Transverse colon (tissue), 4 donors: ENCODE data around the gene HECW1. TPM values are rescaled to one million over a fixed set of nuclear protein-coding genes. Genes with fewer than 3 reads are reported as not detected.

Experiments used
- DNase-seq: peaks from one replicate; pipeline ENCODE4 v3.0.0-alpha.2; 2019
- H3K27ac ChIP-seq, 4 donors: fragments of 200-600 bp; sonication (generic); 2 replicates each; pipeline ENCODE4 v1.5.1; 2016 to 2018; ENCODE audit warnings: inconsistent platforms in 4 of 4
- H3K27me3 ChIP-seq: fragments of 200-600 bp; sonication (generic); 2 replicates; pipeline ENCODE4 v1.5.1; 2017; ENCODE audit warnings: inconsistent platforms
- H3K36me3 ChIP-seq, 4 donors: fragments of 200-600 bp; sonication (generic); 2 replicates each; pipeline ENCODE4 v1.5.1; 2017 to 2019; ENCODE audit warnings: inconsistent platforms in 4 of 4
- H3K4me1 ChIP-seq, 4 donors: fragments of 200-600 bp; sonication (generic); 2 replicates each; pipeline ENCODE4 v1.5.1; 2017 to 2020; ENCODE audit warnings: inconsistent platforms in 4 of 4
- H3K4me3 ChIP-seq, 4 donors: fragments of 200-600 bp; sonication (generic); 1 replicate in 1 of 4; 2 replicates in 3 of 4; pipeline versions ENCODE4 v1.5.1 to v1.6.1; 2017 to 2019; ENCODE audit warnings: inconsistent platforms in 4 of 4
- H3K9me3 ChIP-seq, 2 donors: fragments of 200-600 bp; sonication (generic); 2 replicates each; pipeline ENCODE4 v1.5.1; 2017 to 2019; ENCODE audit warnings: inconsistent platforms in 2 of 2
- CTCF ChIP-seq, 5 experiments: fragments of 200-600 bp in 3 of 5; fragments of 450-650 bp in 2 of 5; sonication (generic) in 3 of 5; IDR thresholded peaks; 1 replicate in 2 of 5; 2 replicates in 3 of 5; pipeline ENCODE4 v1.5.1; 2016 to 2017; ENCODE audit warnings: antibody characterized with exemption in 5 of 5, inconsistent platforms in 3 of 5, mild to moderate bottlenecking in 2 of 5, moderate library complexity in 1 of 5
- EP300 ChIP-seq: sonication (generic); formaldehyde crosslinking; IDR thresholded peaks from one replicate; pipeline ENCODE4 v1.6.1; 2017; ENCODE audit warnings: antibody characterized with exemption, low read depth
- POLR2A ChIP-seq: fragments of 450-650 bp; IDR thresholded peaks from one replicate; pipeline ENCODE4 v1.6.1; 2016; ENCODE audit warnings: antibody characterized with exemption, mild to moderate bottlenecking, moderate library complexity
- POLR2AphosphoS5 ChIP-seq, 3 donors: sonication (generic); formaldehyde crosslinking; IDR thresholded peaks; one replicate each; pipeline ENCODE4 v1.6.1; 2016; ENCODE audit warnings: antibody characterized with exemption in 3 of 3
- WGBS, 2 donors: methylation state at CpG; one replicate each; pipeline ENCODE4 v1.1.5; 2018; ENCODE audit warnings: low coverage in 1 of 2; 5-methylcytosine and 5-hydroxymethylcytosine counted together
- in situ Hi-C, 4 donors: fragments of 200-750 bp; cut with MboI; loops; one replicate each; pipeline versions ENCODE4 v1.15.0 to v1.15.1; 2017; ENCODE audit warnings: low sequenced_read_pairs in 3 of 4, low pct_ligation_motif_present in 1 of 4, low pct_unique_long_range_greater_than_20kb in 1 of 4
- intact Hi-C: fragments of 100-400 bp; cut with DNase I; formaldehyde crosslinking; loops from one replicate; pipeline ENCODE4 v1.15.1; 2023; ENCODE audit warnings: low total_unique reads
- total RNA-seq, 4 donors: library from RNA; depleted of rRNA; stranded (reverse); fragments of >200 nt; gene quantifications; one replicate each; pipeline ENCODE4 v1.1.0, GENCODE V29; 2016

The HECW1 gene
- total RNA-seq, 4 donors from 2014 or later = 1.1 to 1.4 TPM; not detected in 2

- intact Hi-C loops = no loop called here
- Histone ChIP-seq H3K4me1 (no peaks in the 10 kb centered on the region), H3K27me3 (no peaks in the 10 kb centered on the region), H3K4me3 (no peak overlapping the region), H3K27ac (no peak overlapping the region), H3K9me3 (no peaks in the 10 kb centered on the region), H3K36me3 (no peaks in the 10 kb centered on the region)
- DNase-seq = no peak
- TF ChIP-seq CTCF (IDR thresholded peaks at IDR 0.05) (no peak), POLR2A (no peak), POLR2AphosphoS5 (IDR thresholded peaks at IDR 0.05) (no peak), EP300 (no peak)
- in situ Hi-C loops = no loop called here
- WGBS, 2 donors = 93% methylated on average over 15 of the region's 15 CpGs; no CpG with 5 or more reads in 1 of the 2 donors
Measured at GRCh38 chr7:43536773-43537172, 424.3 kb downstream of the HECW1 start.

GRCh38 chr7:43537765-43538403 lies 425.4 kb downstream of the HECW1 start:
- Histone ChIP-seq H3K36me3 (no peaks in the 10 kb centered on the region), H3K9me3 (no peaks in the 10 kb centered on the region), H3K27me3 (no peaks in the 10 kb centered on the region), H3K4me1 (no peaks in the 10 kb centered on the region), H3K4me3 (no peak overlapping the region), H3K27ac (no peak overlapping the region)
- no peak for TF ChIP-seq POLR2A
- TF ChIP-seq CTCF (IDR thresholded peaks at IDR 0.05) = no peak
- TF ChIP-seq POLR2AphosphoS5 (IDR thresholded peaks at IDR 0.05) = no peak
- TF ChIP-seq EP300 = no peak
- WGBS, 2 donors = 71 to 89% methylated on average over 4 to 9 of the region's 9 CpGs
- in situ Hi-C loops = no loop called here
- DNase-seq = no peak
- intact Hi-C loops = no loop called here

GRCh38 chr7:43538404-43538771 lies 425.9 kb downstream of the HECW1 start:
- H3K4me3 ChIP-seq = no peak overlapping the region
- DNase-seq = no peak
- TF ChIP-seq EP300 (no peak), POLR2A (no peak), POLR2AphosphoS5 (IDR thresholded peaks at IDR 0.05) (no peak), CTCF (IDR thresholded peaks at IDR 0.05) (no peak)
- no peaks in the 10 kb centered on the region for H3K4me1 ChIP-seq
- H3K27ac ChIP-seq = no peak overlapping the region
- 64 to 78% methylated on average over 4 of the region's 4 CpGs for WGBS, 2 donors
- in situ Hi-C loops (no loop called here), intact Hi-C loops (no loop called here)
- H3K27me3 ChIP-seq = no peaks in the 10 kb centered on the region
- H3K36me3 ChIP-seq = no peaks in the 10 kb centered on the region
- no peaks in the 10 kb centered on the region for H3K9me3 ChIP-seq

- WGBS, 2 donors = 88 to 100% methylated on average over 1 to 3 of the region's 3 CpGs
- intact Hi-C loops = no loop called here
- H3K27me3 ChIP-seq = no peaks in the 10 kb centered on the region
- no peak for DNase-seq
- no peak overlapping the region for H3K4me3 ChIP-seq
- in situ Hi-C loops = no loop called here
- H3K36me3 ChIP-seq = no peaks in the 10 kb centered on the region
- TF ChIP-seq EP300 = no peak
- no peak for TF ChIP-seq CTCF (IDR thresholded peaks at IDR 0.05)
- TF ChIP-seq POLR2A = no peak
- no peak for TF ChIP-seq POLR2AphosphoS5 (IDR thresholded peaks at IDR 0.05)
- H3K27ac ChIP-seq = no peak overlapping the region
- no peaks in the 10 kb centered on the region for H3K4me1 ChIP-seq
- no peaks in the 10 kb centered on the region for H3K9me3 ChIP-seq
Measured at GRCh38 chr7:43540471-43540870, 428.0 kb downstream of the HECW1 start.
